ENCODE data around the gene MISP.

MISP gene

GRCh38 chr19:798415-799075 lies 47.6 kb downstream of the MISP start:
- TF ChIP-seq ARNTL (CRISPR knock-in tag; IDR thresholded peaks at IDR 0.05; ENCODE audit: borderline replicate concordance, low read depth) = no peak
- TF ChIP-seq PPARA (CRISPR knock-in tag; IDR thresholded peaks at IDR 0.05; ENCODE audit: borderline replicate concordance) = no peak
- TF ChIP-seq ESRRG (CRISPR knock-in tag; IDR thresholded peaks at IDR 0.05) = no peak
- no peak for TF ChIP-seq ISL1 (CRISPR knock-in tag; IDR thresholded peaks at IDR 0.05)
- ATAC-seq = no peak

DNA sequence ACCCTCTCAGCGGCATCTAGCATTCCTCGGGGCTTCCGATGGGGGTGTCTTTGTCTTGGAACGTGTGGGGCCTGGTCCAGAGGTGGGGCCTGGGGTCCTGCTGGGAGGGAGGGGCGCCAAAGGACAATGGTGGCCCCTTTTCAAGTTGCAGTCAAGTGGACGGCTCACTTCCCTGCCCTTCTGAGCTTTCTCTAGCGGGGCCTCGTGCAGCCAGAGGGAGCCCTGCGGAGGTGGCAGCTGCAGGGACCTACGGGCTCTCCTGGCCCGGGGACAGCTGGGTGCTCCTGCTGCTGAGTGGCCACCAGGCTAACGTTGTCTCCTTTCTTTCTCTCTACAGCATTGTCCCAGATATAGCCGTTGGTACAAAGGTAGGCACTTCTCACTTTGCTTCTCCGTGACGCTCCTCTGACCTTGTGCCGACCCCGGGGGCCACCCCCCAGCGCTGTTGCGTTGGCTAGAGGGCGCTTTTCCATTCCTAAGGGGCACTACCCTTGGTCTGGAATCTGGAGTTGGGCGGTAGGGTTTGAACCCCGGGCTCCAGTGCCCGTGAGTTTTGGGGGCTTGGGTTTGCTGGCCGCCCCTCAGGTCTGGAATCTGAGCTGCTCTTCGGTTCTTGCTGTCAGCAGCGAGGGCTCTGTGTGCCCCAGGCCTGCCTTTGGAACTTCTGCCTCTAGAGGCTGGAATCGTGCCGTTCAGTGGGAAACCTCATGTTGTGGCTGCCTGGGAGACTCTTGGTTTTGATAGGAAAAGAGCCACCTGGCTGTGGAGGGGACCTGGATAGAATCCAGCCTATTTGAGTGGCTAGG lies 48.4 kb downstream of the MISP start:
- TF ChIP-seq ESRRG (CRISPR knock-in tag; IDR thresholded peaks at IDR 0.05) (no peak), PATZ1 (CRISPR knock-in tag; IDR thresholded peaks at IDR 0.05; ENCODE audit: borderline replicate concordance) (peak; percentile 19; the same call in 1 of the 2 replicates)
- peak; percentile 4; the same call in 1 of the 3 replicates for ATAC-seq

- TF ChIP-seq ISL1 (CRISPR knock-in tag; IDR thresholded peaks at IDR 0.05) = no peak
- ATAC-seq = no peak
Observed at GRCh38 chr19:800360-801029, 49.6 kb downstream of the MISP start.

DNA sequence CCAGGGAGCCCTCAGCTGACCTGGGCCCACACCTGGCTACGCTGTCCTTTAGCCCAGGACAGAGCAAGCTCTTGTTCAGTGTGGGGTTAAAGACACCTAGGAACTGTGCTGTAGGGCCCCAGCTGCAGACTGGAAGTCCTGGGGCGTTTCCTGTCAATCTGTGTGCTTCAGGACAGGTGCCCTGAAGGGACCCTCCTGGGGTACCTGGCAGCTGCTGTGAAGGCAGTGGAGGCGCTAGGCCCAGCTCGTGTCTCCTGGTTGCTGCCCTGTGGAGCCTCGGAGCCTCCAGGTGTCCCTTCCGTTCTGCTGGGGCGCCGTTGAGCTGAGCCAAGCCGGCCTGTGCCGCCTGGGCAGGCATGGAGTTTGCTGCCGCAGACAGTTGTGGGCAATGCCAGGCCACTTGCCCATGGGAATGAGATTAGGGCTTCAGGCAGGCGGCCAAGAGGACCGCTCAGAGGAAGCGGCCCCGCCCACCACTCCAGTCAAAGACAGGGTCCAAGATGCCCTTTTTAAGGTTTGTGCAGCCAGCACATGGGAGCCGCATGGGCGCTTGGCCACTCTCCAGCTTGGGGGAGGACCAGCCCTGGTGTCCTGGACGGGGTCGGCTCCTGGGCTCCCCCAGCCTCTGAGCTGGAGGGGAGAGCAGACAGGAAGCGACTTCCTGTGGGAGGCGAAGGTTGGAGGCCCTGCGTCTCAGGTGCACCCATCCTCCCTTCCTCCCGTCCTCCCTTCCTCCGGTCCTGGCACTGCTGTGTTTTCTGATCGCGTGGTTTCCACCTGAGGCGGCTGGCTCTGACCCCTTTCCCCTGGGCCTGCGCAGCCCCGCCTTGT lies 50.3 kb downstream of the MISP start:
- TF ChIP-seq CSRNP3 (CRISPR knock-in tag; IDR thresholded peaks at IDR 0.05) = no peak
- no peak for TF ChIP-seq RARB (CRISPR knock-in tag; IDR thresholded peaks at IDR 0.05)
- TF ChIP-seq ESRRG (CRISPR knock-in tag; IDR thresholded peaks at IDR 0.05) = no peak
- TF ChIP-seq BACH2 (CRISPR knock-in tag; IDR thresholded peaks at IDR 0.05; ENCODE audit: borderline replicate concordance) = no peak
- no peak for TF ChIP-seq ZC3H10 (CRISPR knock-in tag; IDR thresholded peaks at IDR 0.05)
- no peak for TF ChIP-seq CSDC2 (CRISPR knock-in tag; IDR thresholded peaks at IDR 0.05)
- TF ChIP-seq ZNF8 (CRISPR knock-in tag; IDR thresholded peaks at IDR 0.05) = no peak
- no peak for TF ChIP-seq PPARA (CRISPR knock-in tag; IDR thresholded peaks at IDR 0.05; ENCODE audit: borderline replicate concordance)
- TF ChIP-seq PATZ1 (CRISPR knock-in tag; IDR thresholded peaks at IDR 0.05; ENCODE audit: borderline replicate concordance) = no peak
- no peak for TF ChIP-seq GLIS3 (CRISPR knock-in tag; IDR thresholded peaks at IDR 0.05)
- TF ChIP-seq SNAI2 (CRISPR knock-in tag; IDR thresholded peaks at IDR 0.05) = no peak
- TF ChIP-seq TCF4 (CRISPR knock-in tag; IDR thresholded peaks at IDR 0.05; ENCODE audit: borderline replicate concordance) = no peak
- TF ChIP-seq ZNF565 (CRISPR knock-in tag; conservative IDR thresholded peaks at IDR 0.05; ENCODE audit: low read depth) = no peak
- TF ChIP-seq ARNTL (CRISPR knock-in tag; IDR thresholded peaks at IDR 0.05; ENCODE audit: borderline replicate concordance, low read depth) = no peak
- no peak for TF ChIP-seq TSHZ2 (CRISPR knock-in tag; IDR thresholded peaks at IDR 0.05)
- TF ChIP-seq, protein P1, sequence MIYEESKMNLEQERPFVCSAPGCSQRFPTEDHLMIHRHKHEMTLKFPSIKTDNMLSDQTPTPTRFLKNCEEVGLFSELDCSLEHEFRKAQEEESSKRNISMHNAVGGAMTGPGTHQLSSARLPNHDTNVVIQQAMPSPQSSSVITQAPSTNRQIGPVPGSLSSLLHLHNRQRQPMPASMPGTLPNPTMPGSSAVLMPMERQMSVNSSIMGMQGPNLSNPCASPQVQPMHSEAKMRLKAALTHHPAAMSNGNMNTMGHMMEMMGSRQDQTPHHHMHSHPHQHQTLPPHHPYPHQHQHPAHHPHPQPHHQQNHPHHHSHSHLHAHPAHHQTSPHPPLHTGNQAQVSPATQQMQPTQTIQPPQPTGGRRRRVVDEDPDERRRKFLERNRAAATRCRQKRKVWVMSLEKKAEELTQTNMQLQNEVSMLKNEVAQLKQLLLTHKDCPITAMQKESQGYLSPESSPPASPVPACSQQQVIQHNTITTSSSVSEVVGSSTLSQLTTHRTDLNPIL (CRISPR knock-in tag; IDR thresholded peaks at IDR 0.05; ENCODE audit: low read depth) = no peak
- TF ChIP-seq ZFP3 (CRISPR knock-in tag; IDR thresholded peaks at IDR 0.05) = no peak
- TF ChIP-seq ZNF70 (CRISPR knock-in tag; IDR thresholded peaks at IDR 0.05) = no peak
- no peak for TF ChIP-seq ZFP30 (CRISPR knock-in tag; IDR thresholded peaks at IDR 0.05)
- peak; percentile 3 for ATAC-seq
